A549 (cell line): Measurements from ENCODE around the gene TMEM108. TPM values are rescaled to one million over a fixed set of nuclear protein-coding genes. Genes with fewer than 3 reads are reported as not detected.

Source experiments
- ATAC-seq, 2 experiments: fragments of 200-7000 bp in 1 of 2; fragments of >200 bp in 1 of 2; cut with Nextera tagmentation in 1 of 2; cut with Tn5 transposase in 1 of 2; 3 replicates each; pipeline versions ENCODE4 v1.8.0 to v1.9.1; 2018 to 2020; ENCODE audit warnings: mild to moderate bottlenecking in 1 of 2, moderate library complexity in 1 of 2
- CTCF ChIA-PET: fragments of 300-600 bp; sonication (Branson Sonifier 250); formaldehyde crosslinking; extraction: SDS; loops from one replicate; lab custom pipeline; 2021; ENCODE audit warnings: antibody characterized with exemption, inconsistent platforms; lab: Yijun Ruan, JAX
- POLR2A ChIA-PET: fragments of 350-600 bp; formaldehyde crosslinking; extraction: SDS; loops from one replicate; lab custom pipeline; 2021; ENCODE audit warnings: antibody characterized with exemption, inconsistent platforms; lab: Yijun Ruan, JAX
- DNase-seq, 2 experiments: peaks; one replicate each; pipeline versions ENCODE4 v3.0.0 to v3.0.0-alpha.2; 2011 to 2016; ENCODE audit warnings: low read depth in 1 of 2, low spot score in 1 of 2
- FAIRE-seq: peaks from 2 replicates; lab custom pipeline; 2011; peaks lifted over from hg19 to GRCh38; lab: Jason Lieb, UNC
- H3K27ac ChIP-seq, 2 experiments: fragments of >200 bp; sonication (Bioruptor Twin); formaldehyde crosslinking; 3 replicates each; pipeline ENCODE4 v1.5.1; 2016 to 2017
- H3K4me1 ChIP-seq: fragments of >200 bp; sonication (Bioruptor Twin); formaldehyde crosslinking; 3 replicates; pipeline ENCODE4 v1.6.1; 2016
- H3K4me2 ChIP-seq: fragments of >200 bp; sonication (Bioruptor Twin); formaldehyde crosslinking; 3 replicates; pipeline ENCODE4 v1.6.1; 2016
- H3K4me3 ChIP-seq: fragments of >200 bp; sonication (Bioruptor Twin); formaldehyde crosslinking; 3 replicates; pipeline ENCODE4 v1.5.1; 2016
- H3K9me3 ChIP-seq: fragments of >200 bp; sonication (Bioruptor Twin); formaldehyde crosslinking; 3 replicates; pipeline ENCODE4 v1.6.1; 2016
- BHLHE40 ChIP-seq: IDR thresholded peaks from 2 replicates; pipeline ENCODE4 v1.6.1; 2012; ENCODE audit warnings: low read depth, low read length, inconsistent platforms
- CEBPB ChIP-seq, 2 experiments: fragments of >200 bp in 1 of 2; sonication (Bioruptor Twin) in 1 of 2; formaldehyde crosslinking in 1 of 2; IDR thresholded peaks; 2 replicates each; pipeline ENCODE4 v1.6.1; 2012 to 2016
- FOSB ChIP-seq: fragments of 250-450 bp; sonication (Bioruptor Pico); IDR thresholded peaks from 2 replicates; pipeline ENCODE4 v1.5.0; 2020; ENCODE audit warnings: mild to moderate bottlenecking, moderate library complexity
- HDAC2 ChIP-seq: fragments of 200-600 bp; sonication (generic); IDR thresholded peaks from 2 replicates; pipeline ENCODE4 v1.6.1; 2016
- HOXB13 ChIP-seq: fragments of 250-450 bp; sonication (Bioruptor Pico); IDR thresholded peaks from 2 replicates; pipeline ENCODE4 v1.5.0; 2020; ENCODE audit warnings: low read depth, mild to moderate bottlenecking, moderate library complexity
- JUN ChIP-seq, 2 experiments: fragments of >200 bp; sonication (Bioruptor Twin); formaldehyde crosslinking; IDR thresholded peaks; 2 replicates in 1 of 2; 3 replicates in 1 of 2; pipeline ENCODE4 v1.6.1; 2016 to 2017
- JUNB ChIP-seq: fragments of >200 bp; sonication (Bioruptor Twin); formaldehyde crosslinking; IDR thresholded peaks from 2 replicates; pipeline ENCODE4 v1.6.1; 2016
- MAFK ChIP-seq: fragments of 450-650 bp; IDR thresholded peaks from 2 replicates; pipeline ENCODE4 v1.6.1; 2014; ENCODE audit not compliant: partially characterized antibody
- MYC ChIP-seq: IDR thresholded peaks from 2 replicates; pipeline ENCODE4 v1.6.1; 2012; ENCODE audit warnings: mild to moderate bottlenecking, inconsistent platforms, low read length, improper control_type of control experiment, borderline replicate concordance
- NPAS2 ChIP-seq: fragments of 250-450 bp; sonication (Bioruptor Pico); IDR thresholded peaks from 2 replicates; pipeline ENCODE4 v1.8.0; 2022; ENCODE audit warnings: mild to moderate bottlenecking, moderate library complexity, borderline replicate concordance
- NR3C1 ChIP-seq: fragments of >200 bp; sonication (Bioruptor Twin); formaldehyde crosslinking; IDR thresholded peaks from 3 replicates; pipeline ENCODE4 v1.6.1; 2017
- POLR2AphosphoS2 ChIP-seq: conservative IDR thresholded peaks from 2 replicates; pipeline ENCODE4 v1.6.1; 2012; ENCODE audit warnings: low read length, improper control_type of control experiment, inconsistent platforms
- RCOR1 ChIP-seq: fragments of 150-350 bp; IDR thresholded peaks from 2 replicates; pipeline ENCODE4 v1.6.1; 2014; ENCODE audit warnings: antibody characterized with exemption, low read length, low read depth
- SREBF2 ChIP-seq: fragments of 450-650 bp; IDR thresholded peaks from 2 replicates; pipeline ENCODE4 v1.6.1; 2014; ENCODE audit warnings: mild to moderate bottlenecking, moderate library complexity
- ZSCAN20 ChIP-seq: fragments of 250-450 bp; sonication (Bioruptor Pico); IDR thresholded peaks from 2 replicates; pipeline ENCODE4 v1.8.0; 2022; ENCODE audit warnings: mild to moderate bottlenecking, moderate library complexity
- WGBS: methylation state at CpG from one replicate; pipeline ENCODE4 v1.1.6; 2017; ENCODE audit errors: missing lambda C conversion rate; 5-methylcytosine and 5-hydroxymethylcytosine counted together
- polyA plus RNA-seq, 4 experiments: library from polyadenylated mRNA; depleted of rRNA in 3 of 4; stranded (reverse); fragments of >200 nt; fragmentation: RNase III in 1 of 4; extraction: RNeasy Plus Mini Kit Qiagen cat#74134 plus additional on column Dnase treatment in 1 of 4; gene quantifications; 2 replicates in 3 of 4; 3 replicates in 1 of 4; pipeline ENCODE4 v1.2.3, GENCODE V29; 2011 to 2017
- TF ChIP-seq, protein P1 (sequence below): fragments of 200-600 bp; sonication (generic); IDR thresholded peaks from 2 replicates; pipeline ENCODE4 v1.6.1; 2016; ENCODE audit warnings: antibody characterized with exemption, mild to moderate bottlenecking, moderate library complexity
- TF ChIP-seq, protein P2 (sequence below): fragments of 250-450 bp; sonication (Bioruptor Pico); IDR thresholded peaks from 2 replicates; pipeline ENCODE4 v1.5.0; 2021; ENCODE audit warnings: mild to moderate bottlenecking, moderate library complexity, borderline replicate concordance
- TF ChIP-seq, protein P3 (sequence below): IDR thresholded peaks from 2 replicates; pipeline ENCODE4 v1.6.1; 2012

Gene TMEM108
- polyA plus RNA-seq, 2 of the 4 experiments (the other 2 are of a cell fraction): not detected

DNA sequence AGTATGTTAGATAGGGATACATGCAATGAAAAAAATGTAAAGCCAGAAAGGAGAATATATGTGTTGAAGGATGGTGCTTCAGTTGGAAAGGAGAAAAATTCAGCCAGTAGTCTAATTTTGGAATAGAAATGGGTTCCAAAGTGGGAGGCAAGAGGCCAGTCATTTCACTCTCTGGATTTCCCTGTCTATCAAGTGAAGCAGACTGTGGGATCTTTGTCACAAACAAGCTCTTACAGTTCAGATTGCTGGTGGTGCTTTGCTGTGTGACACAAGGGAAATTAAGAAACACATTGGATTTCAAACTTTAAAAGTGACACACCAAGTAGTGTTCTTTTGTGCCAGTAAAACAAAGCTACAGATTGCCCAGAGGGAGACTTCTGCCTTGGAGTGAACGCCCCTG lies 279.7 kb downstream of the TMEM108 start:
- Histone ChIP-seq H3K4me3 (no peak overlapping the region), H3K27ac (no peak overlapping the region), H3K9me3 (no peaks in the 10 kb centered on the region), H3K4me2 (no peak overlapping the region), H3K4me1 (no peaks in the 10 kb centered on the region)
- WGBS: 0% methylated on average over 1 of the region's 1 CpG
- ChIA-PET CTCF (no interaction called here), POLR2A (no interaction called here)
- TF ChIP-seq FOSB (CRISPR knock-in tag): no peak
- TF ChIP-seq, protein P1, sequence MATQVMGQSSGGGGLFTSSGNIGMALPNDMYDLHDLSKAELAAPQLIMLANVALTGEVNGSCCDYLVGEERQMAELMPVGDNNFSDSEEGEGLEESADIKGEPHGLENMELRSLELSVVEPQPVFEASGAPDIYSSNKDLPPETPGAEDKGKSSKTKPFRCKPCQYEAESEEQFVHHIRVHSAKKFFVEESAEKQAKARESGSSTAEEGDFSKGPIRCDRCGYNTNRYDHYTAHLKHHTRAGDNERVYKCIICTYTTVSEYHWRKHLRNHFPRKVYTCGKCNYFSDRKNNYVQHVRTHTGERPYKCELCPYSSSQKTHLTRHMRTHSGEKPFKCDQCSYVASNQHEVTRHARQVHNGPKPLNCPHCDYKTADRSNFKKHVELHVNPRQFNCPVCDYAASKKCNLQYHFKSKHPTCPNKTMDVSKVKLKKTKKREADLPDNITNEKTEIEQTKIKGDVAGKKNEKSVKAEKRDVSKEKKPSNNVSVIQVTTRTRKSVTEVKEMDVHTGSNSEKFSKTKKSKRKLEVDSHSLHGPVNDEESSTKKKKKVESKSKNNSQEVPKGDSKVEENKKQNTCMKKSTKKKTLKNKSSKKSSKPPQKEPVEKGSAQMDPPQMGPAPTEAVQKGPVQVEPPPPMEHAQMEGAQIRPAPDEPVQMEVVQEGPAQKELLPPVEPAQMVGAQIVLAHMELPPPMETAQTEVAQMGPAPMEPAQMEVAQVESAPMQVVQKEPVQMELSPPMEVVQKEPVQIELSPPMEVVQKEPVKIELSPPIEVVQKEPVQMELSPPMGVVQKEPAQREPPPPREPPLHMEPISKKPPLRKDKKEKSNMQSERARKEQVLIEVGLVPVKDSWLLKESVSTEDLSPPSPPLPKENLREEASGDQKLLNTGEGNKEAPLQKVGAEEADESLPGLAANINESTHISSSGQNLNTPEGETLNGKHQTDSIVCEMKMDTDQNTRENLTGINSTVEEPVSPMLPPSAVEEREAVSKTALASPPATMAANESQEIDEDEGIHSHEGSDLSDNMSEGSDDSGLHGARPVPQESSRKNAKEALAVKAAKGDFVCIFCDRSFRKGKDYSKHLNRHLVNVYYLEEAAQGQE: no peak
- TF ChIP-seq NPAS2 (CRISPR knock-in tag): no peak
- TF ChIP-seq MYC: no peak
- TF ChIP-seq ZSCAN20 (CRISPR knock-in tag): no peak
- no peak for TF ChIP-seq BHLHE40
- no peak for TF ChIP-seq POLR2AphosphoS2
- TF ChIP-seq NR3C1: no peak
- TF ChIP-seq, protein P2, sequence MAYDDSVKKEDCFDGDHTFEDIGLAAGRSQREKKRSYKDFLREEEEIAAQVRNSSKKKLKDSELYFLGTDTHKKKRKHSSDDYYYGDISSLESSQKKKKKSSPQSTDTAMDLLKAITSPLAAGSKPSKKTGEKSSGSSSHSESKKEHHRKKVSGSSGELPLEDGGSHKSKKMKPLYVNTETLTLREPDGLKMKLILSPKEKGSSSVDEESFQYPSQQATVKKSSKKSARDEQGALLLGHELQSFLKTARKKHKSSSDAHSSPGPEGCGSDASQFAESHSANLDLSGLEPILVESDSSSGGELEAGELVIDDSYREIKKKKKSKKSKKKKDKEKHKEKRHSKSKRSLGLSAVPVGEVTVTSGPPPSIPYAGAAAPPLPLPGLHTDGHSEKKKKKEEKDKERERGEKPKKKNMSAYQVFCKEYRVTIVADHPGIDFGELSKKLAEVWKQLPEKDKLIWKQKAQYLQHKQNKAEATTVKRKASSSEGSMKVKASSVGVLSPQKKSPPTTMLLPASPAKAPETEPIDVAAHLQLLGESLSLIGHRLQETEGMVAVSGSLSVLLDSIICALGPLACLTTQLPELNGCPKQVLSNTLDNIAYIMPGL (CRISPR knock-in tag): no peak
- TF ChIP-seq HDAC2: no peak
- no peak for TF ChIP-seq SREBF2
- TF ChIP-seq, protein P3, sequence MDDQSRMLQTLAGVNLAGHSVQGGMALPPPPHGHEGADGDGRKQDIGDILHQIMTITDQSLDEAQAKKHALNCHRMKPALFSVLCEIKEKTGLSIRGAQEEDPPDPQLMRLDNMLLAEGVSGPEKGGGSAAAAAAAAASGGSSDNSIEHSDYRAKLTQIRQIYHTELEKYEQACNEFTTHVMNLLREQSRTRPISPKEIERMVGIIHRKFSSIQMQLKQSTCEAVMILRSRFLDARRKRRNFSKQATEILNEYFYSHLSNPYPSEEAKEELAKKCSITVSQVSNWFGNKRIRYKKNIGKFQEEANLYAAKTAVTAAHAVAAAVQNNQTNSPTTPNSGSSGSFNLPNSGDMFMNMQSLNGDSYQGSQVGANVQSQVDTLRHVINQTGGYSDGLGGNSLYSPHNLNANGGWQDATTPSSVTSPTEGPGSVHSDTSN: no peak
- no peak for TF ChIP-seq RCOR1
- TF ChIP-seq JUN (IDR thresholded peaks at IDR 0.05): no peak
- TF ChIP-seq JUNB: no peak
- TF ChIP-seq HOXB13: no peak
- FAIRE-seq (no peak), ATAC-seq (no peak), DNase-seq (no peak)

DNA sequence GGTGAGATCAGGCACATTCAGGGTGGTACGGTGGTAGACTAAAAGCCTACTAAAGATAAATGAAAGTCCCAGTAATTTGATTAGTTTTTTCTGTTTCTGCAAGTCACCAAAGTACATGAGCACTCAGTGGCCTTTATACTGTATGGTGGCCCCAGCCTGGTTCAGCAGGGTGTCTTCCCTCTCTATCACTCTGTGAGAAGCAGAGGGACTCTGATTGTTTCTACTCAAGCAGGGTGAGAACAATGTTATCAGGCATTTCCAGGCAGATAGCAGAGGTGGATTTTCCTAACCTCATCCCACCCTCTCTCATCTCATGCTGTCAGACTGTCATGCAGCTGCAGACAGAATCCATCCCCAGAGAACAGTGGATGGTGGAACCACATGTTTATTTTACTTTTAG lies 290.2 kb downstream of the TMEM108 start:
- Histone ChIP-seq H3K9me3 (no peaks in the 10 kb centered on the region), H3K4me3 (no peak overlapping the region), H3K27ac (no peak overlapping the region), H3K4me1 (no peaks in the 10 kb centered on the region), H3K4me2 (no peak overlapping the region)
- 0% methylated on average over 1 of the region's 1 CpG for WGBS
- POLR2A ChIA-PET: no interaction called here
- CTCF ChIA-PET: no interaction called here
- no peak for TF ChIP-seq SREBF2
- no peak for TF ChIP-seq FOSB (CRISPR knock-in tag)
- TF ChIP-seq NPAS2 (CRISPR knock-in tag): no peak
- no peak for TF ChIP-seq CEBPB (IDR thresholded peaks at IDR 0.05)
- FAIRE-seq (no peak), ATAC-seq (no peak), DNase-seq (no peak)

DNA sequence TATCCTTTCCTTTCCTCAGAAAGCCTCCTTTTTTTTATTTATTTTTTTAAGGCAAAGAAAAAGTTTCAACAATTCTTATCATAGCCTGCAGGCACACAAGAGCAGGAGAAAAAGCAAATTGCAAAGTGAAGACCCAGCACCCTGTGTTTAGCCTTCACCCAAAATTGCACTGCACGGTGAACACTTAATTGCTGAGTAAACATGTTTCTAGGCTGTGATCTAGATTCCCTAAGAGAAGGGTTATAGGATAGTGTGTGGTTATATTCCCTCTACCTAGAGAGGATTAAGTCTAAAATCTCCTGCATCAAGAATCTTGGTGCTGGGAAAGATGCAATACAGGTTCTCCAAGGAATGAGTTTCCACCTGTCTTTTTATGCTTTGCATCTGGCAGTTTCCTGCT lies 291.4 kb downstream of the TMEM108 start:
- Histone ChIP-seq H3K9me3 (no peaks in the 10 kb centered on the region), H3K4me1 (no peaks in the 10 kb centered on the region), H3K27ac (no peak overlapping the region), H3K4me2 (no peak overlapping the region)
- ATAC-seq (no peak), FAIRE-seq (no peak), DNase-seq (no peak)
- ChIA-PET POLR2A (no interaction called here), CTCF (no interaction called here)
- TF ChIP-seq MAFK (peak; percentile 20), POLR2AphosphoS2 (no peak)
- TF ChIP-seq, all 56 proteins: peak for 1
- H3K4me3 ChIP-seq: no peak overlapping the region
- WGBS: 8% methylated on average over 1 of the region's 1 CpG
